H1 (cell line): ENCODE results near the gene SHLD3. TPM values are rescaled to one million over a fixed set of nuclear protein-coding genes. Genes with fewer than 3 reads are reported as not detected.

Experiments used
- CTCF ChIA-PET: fragments of 300-600 bp; sonication (Branson Sonifier 250); formaldehyde crosslinking; loops from one replicate; lab custom pipeline; 2021; ENCODE audit not compliant: partially characterized antibody; lab: Charles Lee
- POLR2A ChIA-PET: fragments of 300-600 bp; sonication (Branson Sonifier 250); formaldehyde crosslinking; loops from one replicate; lab custom pipeline; 2021; ENCODE audit warnings: inconsistent platforms; ENCODE audit not compliant: partially characterized antibody; lab: Charles Lee
- DNase-seq, 2 experiments: peaks; one replicate each; pipeline versions ENCODE4 v3.0.0 to v3.0.0-alpha.2; 2010 to 2022; ENCODE audit warnings: low spot score in 2 of 2, low read depth in 1 of 2, mixed read lengths in 1 of 2
- FAIRE-seq: peaks from 2 replicates; lab custom pipeline; 2011; peaks lifted over from hg19 to GRCh38; lab: Jason Lieb, UNC
- H2AFZ ChIP-seq: 2 replicates; pipeline ENCODE4 v1.8.1; 2012; ENCODE audit warnings: low read length, inconsistent platforms
- H2AK5ac ChIP-seq: 2 replicates; pipeline ENCODE4 v1.6.1; 2013; ENCODE audit warnings: low read depth, low read length
- H2BK120ac ChIP-seq: replicated peaks from 2 replicates; pipeline ENCODE3; 2013; ENCODE audit warnings: low read depth, low read length, inconsistent platforms
- H2BK12ac ChIP-seq: 2 replicates; pipeline ENCODE4 v1.6.1; 2013; ENCODE audit warnings: low read depth, low read length
- H2BK15ac ChIP-seq: 2 replicates; pipeline ENCODE4 v1.6.1; 2013; ENCODE audit warnings: low read length
- H2BK20ac ChIP-seq: 2 replicates; pipeline ENCODE4 v1.6.1; 2013; ENCODE audit warnings: low read length
- H2BK5ac ChIP-seq: 2 replicates; pipeline ENCODE4 v1.6.1; 2013; ENCODE audit warnings: low read depth, low read length
- H3K14ac ChIP-seq: 2 replicates; pipeline ENCODE4 v1.6.1; 2013; ENCODE audit warnings: inconsistent platforms; ENCODE audit not compliant: insufficient read length
- H3K18ac ChIP-seq: 2 replicates; pipeline ENCODE4 v1.6.1; 2013; ENCODE audit warnings: low read length; ENCODE audit errors: extremely low read depth
- H3K23ac ChIP-seq: 2 replicates; pipeline ENCODE4 v1.6.1; 2013; ENCODE audit warnings: inconsistent platforms; ENCODE audit not compliant: insufficient read length
- H3K23me2 ChIP-seq: 2 replicates; pipeline ENCODE4 v1.6.1; 2013; ENCODE audit warnings: low read depth, low read length
- H3K27ac ChIP-seq: 2 replicates; pipeline ENCODE4 v1.6.1; 2011; ENCODE audit warnings: low read depth, low read length, inconsistent platforms
- H3K27me3 ChIP-seq, 4 experiments: replicated peaks in 1 of 4; 1 replicate in 1 of 4; 2 replicates in 3 of 4; pipeline versions ENCODE4 v1.6.1 to v1.8.1; 2011 to 2013; ENCODE audit warnings: low read length in 3 of 4, mild to moderate bottlenecking in 3 of 4, inconsistent platforms in 2 of 4, mixed read lengths in 2 of 4, moderate library complexity in 1 of 4; ENCODE audit not compliant: control insufficient read depth in 3 of 4, insufficient read depth in 3 of 4; ENCODE audit errors: extremely low read depth in 1 of 4
- H3K36me3 ChIP-seq, 4 experiments: 2 replicates each; pipeline versions ENCODE4 v1.6.1 to v1.8.1; 2011 to 2013; ENCODE audit warnings: mild to moderate bottlenecking in 4 of 4, low read length in 3 of 4, moderate library complexity in 2 of 4, control low read depth in 1 of 4, inconsistent platforms in 1 of 4; ENCODE audit not compliant: insufficient read depth in 4 of 4, control insufficient read depth in 2 of 4
- H3K4ac ChIP-seq: replicated peaks from 2 replicates; pipeline ENCODE3; 2013; ENCODE audit warnings: low read length, low read depth, mixed read lengths, inconsistent platforms; ENCODE audit not compliant: insufficient read length
- H3K4me1 ChIP-seq, 4 experiments: replicated peaks in 1 of 4; 1 replicate in 1 of 4; 2 replicates in 3 of 4; pipeline versions ENCODE4 v1.6.1 to v1.8.1; 2011 to 2013; ENCODE audit warnings: low read length in 3 of 4, inconsistent platforms in 2 of 4, mixed read lengths in 1 of 4; ENCODE audit not compliant: insufficient read depth in 4 of 4, control insufficient read depth in 3 of 4
- H3K4me2 ChIP-seq, 2 experiments: 2 replicates each; pipeline versions ENCODE4 v1.6.1 to v1.8.1; 2011 to 2013; ENCODE audit warnings: low read depth in 2 of 2, low read length in 2 of 2, control low read depth in 1 of 2, inconsistent platforms in 1 of 2, mild to moderate bottlenecking in 1 of 2; ENCODE audit not compliant: insufficient read depth in 1 of 2
- H3K4me3 ChIP-seq, 4 experiments: fragments of 200-600, 300-600 bp in 1 of 4; sonication (generic), shearing (Covaris generic), sonication (Bioruptor Twin) in 1 of 4; 2 replicates each; pipeline versions ENCODE4 v1.5.1 to v1.8.1; 2011 to 2016; ENCODE audit warnings: low read length in 4 of 4, low read depth in 3 of 4, control low read depth in 2 of 4, inconsistent platforms in 2 of 4, mild to moderate bottlenecking in 2 of 4, mixed read lengths in 1 of 4, moderate library complexity in 1 of 4; ENCODE audit not compliant: insufficient read depth in 2 of 4; ENCODE audit errors: extremely low read depth in 1 of 4
- H3K56ac ChIP-seq: replicated peaks from 2 replicates; pipeline ENCODE3; 2013; ENCODE audit warnings: low read depth, mild to moderate bottlenecking, mixed read lengths, low read length, inconsistent platforms; ENCODE audit not compliant: insufficient read length
- H3K79me1 ChIP-seq: 2 replicates; pipeline ENCODE4 v1.6.1; 2013; ENCODE audit warnings: low read depth, low read length, control low read depth
- H3K79me2 ChIP-seq, 2 experiments: 2 replicates each; pipeline versions ENCODE4 v1.6.1 to v1.8.1; 2012 to 2013; ENCODE audit warnings: low read length in 2 of 2, mild to moderate bottlenecking in 2 of 2, inconsistent platforms in 1 of 2; ENCODE audit not compliant: insufficient read depth in 2 of 2, control insufficient read depth in 1 of 2
- H3K9ac ChIP-seq, 4 experiments: replicated peaks in 1 of 4; 1 replicate in 1 of 4; 2 replicates in 3 of 4; pipeline versions ENCODE4 v1.6.1 to v1.8.1; 2011 to 2013; ENCODE audit warnings: low read depth in 3 of 4, low read length in 3 of 4, control low read depth in 2 of 4, mild to moderate bottlenecking in 2 of 4, moderate library complexity in 2 of 4, inconsistent platforms in 1 of 4; ENCODE audit errors: extremely low read depth in 1 of 4
- H3K9me3 ChIP-seq, 2 experiments: 2 replicates each; pipeline versions ENCODE4 v1.6.1 to v1.8.1; 2012 to 2013; ENCODE audit warnings: mild to moderate bottlenecking in 2 of 2, moderate library complexity in 2 of 2, control low read depth in 1 of 2, inconsistent platforms in 1 of 2, low read depth in 1 of 2, low read length in 1 of 2, mixed read lengths in 1 of 2; ENCODE audit not compliant: insufficient read depth in 2 of 2
- H4K20me1 ChIP-seq, 2 experiments: replicated peaks in 1 of 2; 2 replicates each; pipeline versions ENCODE3 to v1.8.1; 2011 to 2013; ENCODE audit warnings: inconsistent platforms in 2 of 2, low read length in 2 of 2, mild to moderate bottlenecking in 1 of 2; ENCODE audit not compliant: insufficient read depth in 2 of 2, control insufficient read depth in 1 of 2
- H4K5ac ChIP-seq: 2 replicates; pipeline ENCODE4 v1.6.1; 2013; ENCODE audit warnings: low read length, low read depth, mixed read lengths, inconsistent platforms; ENCODE audit not compliant: insufficient read length
- H4K8ac ChIP-seq: 2 replicates; pipeline ENCODE4 v1.8.0; 2013; ENCODE audit warnings: mild to moderate bottlenecking, moderate library complexity, low read length, inconsistent platforms; ENCODE audit not compliant: insufficient read depth; ENCODE audit errors: extremely low read depth
- H4K91ac ChIP-seq: replicated peaks from 2 replicates; pipeline ENCODE3; 2013; ENCODE audit warnings: low read length, mixed read lengths, inconsistent platforms; ENCODE audit not compliant: insufficient read length
- BCL11A ChIP-seq, 2 experiments: IDR thresholded peaks; one replicate each; pipeline ENCODE4 v1.6.1; 2011; ENCODE audit warnings: low read depth in 2 of 2, low read length in 2 of 2, mild to moderate bottlenecking in 2 of 2
- GTF2F1 ChIP-seq: IDR thresholded peaks from 2 replicates; pipeline ENCODE4 v1.6.1; 2012; ENCODE audit warnings: low read depth, low read length, improper control_type of control experiment, borderline replicate concordance
- KDM5A ChIP-seq: fragments of 200-600 bp; IDR thresholded peaks from 2 replicates; pipeline ENCODE4 v1.7.1; 2012; ENCODE audit warnings: mild to moderate bottlenecking, low read length, inconsistent platforms, mixed read lengths
- MAX ChIP-seq: IDR thresholded peaks from 2 replicates; pipeline ENCODE4 v1.6.1; 2012; ENCODE audit warnings: inconsistent platforms
- NRF1 ChIP-seq: IDR thresholded peaks from 2 replicates; pipeline ENCODE4 v1.6.1; 2011; ENCODE audit warnings: mild to moderate bottlenecking, low read depth, low read length, improper control_type of control experiment
- RXRA ChIP-seq: IDR thresholded peaks from 2 replicates; pipeline ENCODE4 v1.6.1; 2011; ENCODE audit warnings: low read depth, mild to moderate bottlenecking, low read length, moderate library complexity; ENCODE audit not compliant: insufficient read depth
- SAP30 ChIP-seq: fragments of 300-600 bp; sonication (generic); IDR thresholded peaks from 2 replicates; pipeline ENCODE4 v1.7.1; 2012; ENCODE audit warnings: low read length, moderate library complexity, mild to moderate bottlenecking, inconsistent platforms; ENCODE audit not compliant: insufficient read depth, insufficient replicate concordance
- SIN3A ChIP-seq, 2 experiments: IDR thresholded peaks in 1 of 2; conservative IDR thresholded peaks in 1 of 2; 2 replicates each; pipeline ENCODE4 v1.6.1; 2011 to 2012; ENCODE audit warnings: low read length in 2 of 2, improper control_type of control experiment in 1 of 2, low read depth in 1 of 2, mild to moderate bottlenecking in 1 of 2
- YY1 ChIP-seq: IDR thresholded peaks from 2 replicates; pipeline ENCODE4 v1.6.1; 2011; ENCODE audit warnings: low read depth, mild to moderate bottlenecking, low read length
- WGBS, 2 experiments: shearing (Covaris generic) in 1 of 2; methylation state at CpG; one replicate each; pipeline versions ENCODE4 v1.1.6 to v1.1.7; 2013 to 2015; ENCODE audit warnings: low lambda C conversion rate in 2 of 2, mixed read lengths in 2 of 2, inconsistent platforms in 1 of 2, low coverage in 1 of 2, missing lambda C conversion rate in 1 of 2; ENCODE audit not compliant: insufficient replicate concordance in 2 of 2, insufficient coverage in 1 of 2, insufficient read length in 1 of 2; ENCODE audit errors: extremely low coverage in 1 of 2, missing lambda C conversion rate in 1 of 2; 5-methylcytosine and 5-hydroxymethylcytosine counted together
- polyA plus RNA-seq, 7 experiments: library from polyadenylated mRNA; depleted of rRNA in 3 of 7; stranded (reverse) in 5 of 7; unstranded in 2 of 7; fragments of >200 nt in 5 of 7; fragments of 200-250 nt in 2 of 7; gene quantifications; 1 replicate in 5 of 7; 2 replicates in 1 of 7; 4 replicates in 1 of 7; pipeline versions ENCODE4 v1.2.1 to v1.2.3, GENCODE V29; 2011 to 2013; ENCODE audit warnings: missing spikeins in 2 of 7, mixed read lengths in 2 of 7
- total RNA-seq: library from RNA; stranded (reverse); fragmentation: NEBNext Ultra II Directional; extraction: Animal tissue kit (Norgen Biotek cat#: 25700); gene quantifications from 2 replicates; pipeline ENCODE4 v1.2.1, GENCODE V29; 2021

The SHLD3 gene
- total and polyA plus RNA-seq, 2 of the 8 experiments (the other 6 are each of a cell fraction or from before 2014, with no cell fraction given) = 1.9 to 3.2 TPM

GRCh38 chr5:65588694-65589093 is 36.1 kb upstream of the SHLD3 start:
- H3K36me3 ChIP-seq = peaks cover 0 to 58% (median 18%) of the 10 kb centered on the region in 4 experiments; a peak in 7 of 8 replicates

More at GRCh38 chr5:65588694-65589093, 36.1 kb upstream of the SHLD3 start:
- no peak overlapping the region for H2BK5ac ChIP-seq
- CTCF ChIA-PET = no interaction called here
- no peak overlapping the region for H2BK20ac ChIP-seq
- no peak overlapping the region for H2BK120ac ChIP-seq
- TF ChIP-seq MAX (no peak), GTF2F1 (no peak), BCL11A (IDR thresholded peaks at IDR 0.05; ENCODE audit: low read depth in 2 of 2, low read length in 2 of 2) (no peak), KDM5A (no peak), RXRA (no peak), YY1 (no peak), SIN3A (conservative IDR thresholded peaks at IDR 0.05 in 1 of 2, IDR thresholded peaks at IDR 0.05 in 1 of 2; ENCODE audit: low read depth in 1 of 2, low read length in 2 of 2) (no peak), NRF1 (no peak), SAP30 (no peak)
- no peaks in the 10 kb centered on the region for H3K79me1 ChIP-seq
- H4K20me1 ChIP-seq = no peaks in the 10 kb centered on the region
- H3K56ac ChIP-seq = no peak overlapping the region
- no peak overlapping the region for H4K8ac ChIP-seq
- H2BK15ac ChIP-seq = no peak overlapping the region
- no peaks in the 10 kb centered on the region for H3K23me2 ChIP-seq
- H3K4ac ChIP-seq = no peak overlapping the region
- no peak overlapping the region for H3K23ac ChIP-seq
- DNase-seq (no peak), FAIRE-seq (no peak)
- H2AFZ ChIP-seq = no peak overlapping the region
- H2BK12ac ChIP-seq = no peak overlapping the region
- WGBS, 2 experiments = 84% methylated on average over 2 of the region's 2 CpGs; no CpG with 5 or more reads in 1 of the 2 experiments
- no peak overlapping the region for H3K4me2 ChIP-seq
- no peak overlapping the region for H2AK5ac ChIP-seq
- H3K4me1 ChIP-seq = no peaks in the 10 kb centered on the region
- H3K18ac ChIP-seq = no peak overlapping the region
- H3K27ac ChIP-seq = no peak overlapping the region
- H4K91ac ChIP-seq = no peak overlapping the region
- H4K5ac ChIP-seq = no peak overlapping the region
- no peak overlapping the region for H3K4me3 ChIP-seq
- no peaks in the 10 kb centered on the region for H3K79me2 ChIP-seq
- H3K14ac ChIP-seq = no peak overlapping the region
- H3K27me3 ChIP-seq = no peaks in the 10 kb centered on the region
- no peak overlapping the region for H3K9ac ChIP-seq
- H3K9me3 ChIP-seq = no peaks in the 10 kb centered on the region
- POLR2A ChIA-PET = interaction anchor here (1.0 to 1.3 kb wide), 2 partner anchors 9 to 26 kb away, joined by 3 read pairs; partner anchors contain the start of genes CENPK and PPWD1
